GM19452 (cell line): Measurements from ENCODE around the gene TMEM50B.
"Not testable (repeated sequence)": the region's sequence is repeated elsewhere in the genome, so short reads cannot be mapped to it uniquely, and the experiment has no call there.

ENCODE experiments used
- ATAC-seq: cut with Tn5 transposase; IDR thresholded peaks from one replicate; pipeline ENCODE4 v1.9.1; 2021; ENCODE audit not compliant: unreplicated experiment

TMEM50B gene

GRCh38 chr21:33433001-33433400 lies 46.8 kb downstream of the TMEM50B start:
- ATAC-seq, result no peak

GRCh38 chr21:33432496-33432895 lies 47.3 kb downstream of the TMEM50B start:
- no peak for ATAC-seq

- no peak for ATAC-seq
Measured at GRCh38 chr21:33430858-33431257, 48.9 kb downstream of the TMEM50B start.

GRCh38 chr21:33428669-33429068 lies 51.1 kb downstream of the TMEM50B start:
- no peak for ATAC-seq

GRCh38 chr21:33427051-33427450 lies 52.7 kb downstream of the TMEM50B start:
- no peak for ATAC-seq

- ATAC-seq, result no peak
Measured at GRCh38 chr21:33425825-33426224, 53.9 kb downstream of the TMEM50B start.

- no peak for ATAC-seq
Measured at GRCh38 chr21:33424214-33424613, 55.6 kb downstream of the TMEM50B start.

- ATAC-seq, result no peak
Measured at GRCh38 chr21:33421713-33422393, 57.9 kb downstream of the TMEM50B start.

GRCh38 chr21:33419538-33420123 lies 60.1 kb downstream of the TMEM50B start:
- ATAC-seq, result no peak

- no peak for ATAC-seq
Measured at GRCh38 chr21:33418691-33419090, 61.1 kb downstream of the TMEM50B start.

- no peak for ATAC-seq
Measured at GRCh38 chr21:33414926-33415325, 64.8 kb downstream of the TMEM50B start.

- no peak for ATAC-seq
Measured at GRCh38 chr21:33414068-33414467, 65.7 kb downstream of the TMEM50B start.

GRCh38 chr21:33412832-33413519 lies 66.8 kb downstream of the TMEM50B start:
- ATAC-seq, result peak; percentile 73

GRCh38 chr21:33412439-33412831 lies 67.3 kb downstream of the TMEM50B start:
- ATAC-seq, result not testable (repeated sequence)

GRCh38 chr21:33411949-33412430 lies 67.8 kb downstream of the TMEM50B start:
- no peak for ATAC-seq

GRCh38 chr21:33406493-33406892 lies 73.3 kb downstream of the TMEM50B start:
- no peak for ATAC-seq

- no peak for ATAC-seq
Measured at GRCh38 chr21:33403786-33404585, 75.8 kb downstream of the TMEM50B start.

- ATAC-seq, result no peak
Measured at GRCh38 chr21:33403128-33403785, 76.5 kb downstream of the TMEM50B start, which contains the start of gene IFNGR2. Gene IFNGR2 (plus strand): TSS chr21:33403413. CDS start chr21:33403544, 131 bp downstream.

- no peak for ATAC-seq
Measured at GRCh38 chr21:33402001-33402979, 77.5 kb downstream of the TMEM50B start.

GRCh38 chr21:33401630-33401992 lies 78.2 kb downstream of the TMEM50B start:
- ATAC-seq, result no peak
